Esophagus muscularis mucosa (tissue), 4 donors: ENCODE data around the gene NPY4R2. TPM values are rescaled to one million over a fixed set of nuclear protein-coding genes. Genes with fewer than 3 reads are reported as not detected.
"Not testable (repeated sequence)": the region's sequence is repeated elsewhere in the genome, so short reads cannot be mapped to it uniquely, and the experiment has no call there.

ENCODE experiments used
- DNase-seq: peaks from one replicate; pipeline ENCODE4 v3.0.0-alpha.2; 2017; ENCODE audit errors: extremely low spot score
- H3K27ac ChIP-seq, 4 donors: fragments of 200-600 bp; sonication (generic); replicated peaks in 1 of 4; 1 replicate in 3 of 4; 2 replicates in 1 of 4; pipeline ENCODE4 v1.5.1; 2016 to 2019; ENCODE audit warnings: mild to moderate bottlenecking in 1 of 4
- H3K27me3 ChIP-seq, 4 donors: fragments of 200-600 bp; sonication (generic); one replicate each; pipeline versions ENCODE4 v1.5.1 to v1.6.0; 2016 to 2019
- H3K36me3 ChIP-seq, 4 donors: fragments of 200-600 bp; sonication (generic); one replicate each; pipeline ENCODE4 v1.5.1; 2016 to 2019
- H3K4me1 ChIP-seq, 4 donors: fragments of 200-600 bp; sonication (generic); one replicate each; pipeline ENCODE4 v1.5.1; 2016 to 2019
- H3K4me3 ChIP-seq, 4 donors: fragments of 200-600 bp; sonication (generic); 1 replicate in 2 of 4; 2 replicates in 2 of 4; pipeline ENCODE4 v1.5.1; 2016 to 2019; ENCODE audit warnings: mild to moderate bottlenecking in 4 of 4, moderate library complexity in 1 of 4
- H3K9me3 ChIP-seq, 4 donors: fragments of 200-600 bp; sonication (generic); 1 replicate in 3 of 4; 2 replicates in 1 of 4; pipeline ENCODE4 v1.5.1; 2016 to 2019
- WGBS: methylation state at CpG from one replicate; pipeline ENCODE4 v1.1.5; 2018; 5-methylcytosine and 5-hydroxymethylcytosine counted together
- intact Hi-C: fragments of 100-400 bp; cut with DNase I; formaldehyde crosslinking; loops from one replicate; pipeline ENCODE4 v1.15.1; 2023
- total RNA-seq, 4 donors: library from RNA; depleted of rRNA; stranded (reverse); fragments of >200 nt; gene quantifications; one replicate each; pipeline versions ENCODE4 v1.1.0 to v1.2.1, GENCODE V29; 2016

Gene NPY4R2, protein sequence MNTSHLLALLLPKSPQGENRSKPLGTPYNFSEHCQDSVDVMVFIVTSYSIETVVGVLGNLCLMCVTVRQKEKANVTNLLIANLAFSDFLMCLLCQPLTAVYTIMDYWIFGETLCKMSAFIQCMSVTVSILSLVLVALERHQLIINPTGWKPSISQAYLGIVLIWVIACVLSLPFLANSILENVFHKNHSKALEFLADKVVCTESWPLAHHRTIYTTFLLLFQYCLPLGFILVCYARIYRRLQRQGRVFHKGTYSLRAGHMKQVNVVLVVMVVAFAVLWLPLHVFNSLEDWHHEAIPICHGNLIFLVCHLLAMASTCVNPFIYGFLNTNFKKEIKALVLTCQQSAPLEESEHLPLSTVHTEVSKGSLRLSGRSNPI
- total RNA-seq: not detected

DNA sequence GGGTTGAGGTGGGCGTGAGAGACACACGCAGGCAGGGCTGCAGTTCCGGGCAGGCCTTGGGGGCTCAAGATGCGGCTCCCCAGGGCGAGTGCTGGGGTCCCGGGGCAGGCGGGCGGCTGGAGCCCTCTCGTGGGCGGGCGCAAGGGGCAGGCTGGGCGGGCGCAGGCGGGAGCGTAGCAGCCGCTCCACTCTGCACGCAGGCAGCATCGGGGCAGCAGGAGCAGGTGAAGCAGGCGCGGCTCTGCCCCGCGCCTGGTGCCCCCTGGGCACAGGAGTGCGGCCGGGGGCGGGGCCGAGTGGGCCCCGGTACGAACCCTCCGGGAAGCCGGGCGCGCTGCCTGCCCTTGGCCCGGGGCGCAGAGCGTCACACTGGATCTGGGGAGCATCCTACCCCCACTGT lies at the start of gene NPY4R2:
NPY4R2 (plus strand) TSS at position 188 of the 400 bp plus-strand sequence. CDS start 3,326 bp downstream, outside the sequence.
- H3K27ac ChIP-seq, intact Hi-C loops, H3K4me1 ChIP-seq: not testable (repeated sequence)

DNA sequence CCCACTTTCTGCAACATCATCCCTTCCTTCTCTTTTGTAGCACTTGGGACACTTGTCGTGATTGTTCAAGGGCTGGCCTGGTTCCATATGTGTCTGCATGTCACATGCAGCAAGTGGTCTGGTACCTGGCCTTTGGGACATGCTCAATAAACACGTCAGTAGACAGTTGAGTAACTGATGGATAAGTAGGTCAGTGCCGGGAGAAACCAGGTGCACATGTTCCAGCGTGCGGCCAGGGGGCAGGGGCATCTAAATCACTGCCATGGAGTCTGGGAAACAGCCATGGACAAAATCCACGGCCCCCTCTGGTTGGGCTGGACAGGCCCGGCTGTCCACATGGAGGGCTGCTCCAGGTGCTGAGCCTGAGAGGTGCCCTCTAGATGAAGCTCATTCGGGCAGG lies 47.6 kb upstream of the NPY4R2 start:
- H3K4me1 ChIP-seq, H3K27me3 ChIP-seq, DNase-seq, intact Hi-C loops, H3K27ac ChIP-seq, H3K4me3 ChIP-seq, H3K9me3 ChIP-seq, H3K36me3 ChIP-seq: not testable (repeated sequence)
- no CpG with 5 or more reads among the region's 8 CpGs for WGBS

More for the DNA sequence above, at the start of gene NPY4R2:
- H3K27me3 ChIP-seq, H3K4me3 ChIP-seq, H3K36me3 ChIP-seq, H3K9me3 ChIP-seq, DNase-seq: not testable (repeated sequence)
- no CpG with 5 or more reads among the region's 35 CpGs for WGBS

DNA sequence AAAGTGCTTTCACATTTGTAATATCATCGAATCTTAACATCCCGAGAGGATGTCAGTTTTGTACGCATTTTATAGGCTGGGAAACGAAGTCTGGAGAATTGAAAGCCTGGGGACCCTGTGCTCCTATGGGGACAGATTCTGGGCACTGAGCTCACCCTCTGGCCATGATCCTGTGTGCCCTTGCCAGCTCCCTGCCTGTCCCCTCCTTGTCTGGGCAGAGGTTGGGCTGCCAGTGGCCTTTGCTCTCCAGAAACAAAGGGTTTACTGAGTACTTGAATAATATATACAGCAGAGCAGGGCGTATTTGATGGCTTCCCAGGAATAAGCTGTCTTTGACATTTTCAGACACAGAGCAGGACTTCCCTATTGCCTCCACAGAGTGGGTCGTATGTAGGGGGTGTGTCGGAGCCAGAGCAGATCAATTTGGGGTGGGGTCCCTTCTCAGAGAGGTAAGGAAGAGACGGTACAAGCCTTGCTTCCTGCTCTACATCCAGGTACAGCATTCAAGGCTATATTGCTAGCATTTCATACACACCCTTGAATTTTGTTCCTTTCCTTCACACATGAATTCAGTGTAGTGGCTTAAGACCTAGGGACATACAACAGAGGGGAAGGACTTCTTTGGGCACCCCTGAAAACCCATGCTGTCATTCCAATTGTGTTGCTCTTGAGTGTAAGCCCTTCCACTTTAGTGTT lies 46.8 kb upstream of the NPY4R2 start:
- H3K9me3 ChIP-seq, H3K36me3 ChIP-seq, H3K27ac ChIP-seq, H3K4me1 ChIP-seq, H3K4me3 ChIP-seq, intact Hi-C loops, DNase-seq, H3K27me3 ChIP-seq: not testable (repeated sequence)
- WGBS: 92% methylated on average over 3 of the region's 8 CpGs

DNA sequence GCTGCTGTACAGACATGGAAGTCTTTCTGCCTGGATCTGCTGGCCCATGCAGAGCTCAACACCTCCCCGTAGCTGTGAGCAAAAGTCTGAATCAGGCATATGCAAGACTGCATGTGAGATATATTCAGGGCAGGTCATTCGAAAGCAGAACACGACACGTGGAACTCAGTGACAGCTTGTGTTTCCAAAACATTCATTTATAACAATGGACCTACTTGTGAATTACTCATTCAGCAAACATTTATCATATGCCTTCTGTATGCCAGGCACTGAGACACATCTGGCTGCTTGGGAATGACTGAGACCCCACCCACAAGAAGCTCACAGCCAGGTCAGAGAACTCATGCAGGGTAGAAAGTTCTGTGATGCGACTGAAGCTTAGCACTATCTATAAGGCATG lies 46.2 kb upstream of the NPY4R2 start:
- H3K36me3 ChIP-seq, intact Hi-C loops, H3K4me3 ChIP-seq, H3K4me1 ChIP-seq, H3K27me3 ChIP-seq, H3K9me3 ChIP-seq, DNase-seq, H3K27ac ChIP-seq: not testable (repeated sequence)
- WGBS: no CpG with 5 or more reads among the region's 5 CpGs

DNA sequence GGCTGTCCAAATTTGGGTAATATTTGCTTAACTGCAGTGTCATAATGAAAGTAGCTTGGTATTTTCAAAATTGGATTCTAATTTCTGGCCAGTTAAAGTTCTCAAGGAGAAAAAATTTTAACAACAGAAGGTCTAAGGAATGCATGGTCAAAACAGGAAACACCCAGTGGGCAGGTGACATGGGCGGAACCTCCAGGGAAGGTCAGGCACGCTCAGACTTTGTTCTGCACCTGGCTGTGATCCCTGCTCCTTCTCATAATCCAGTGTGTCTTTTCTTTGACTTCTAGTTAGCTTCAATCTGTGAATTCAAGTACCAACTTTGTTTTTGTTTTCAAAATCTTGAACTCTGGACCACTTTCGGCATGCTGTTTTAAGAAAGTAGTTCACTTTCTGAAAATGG lies 34.2 kb upstream of the NPY4R2 start:
- H3K4me3 ChIP-seq, H3K4me1 ChIP-seq, H3K27me3 ChIP-seq, H3K9me3 ChIP-seq, DNase-seq, H3K36me3 ChIP-seq, intact Hi-C loops, H3K27ac ChIP-seq: not testable (repeated sequence)
- no CpG with 5 or more reads among the region's 3 CpGs for WGBS

DNA sequence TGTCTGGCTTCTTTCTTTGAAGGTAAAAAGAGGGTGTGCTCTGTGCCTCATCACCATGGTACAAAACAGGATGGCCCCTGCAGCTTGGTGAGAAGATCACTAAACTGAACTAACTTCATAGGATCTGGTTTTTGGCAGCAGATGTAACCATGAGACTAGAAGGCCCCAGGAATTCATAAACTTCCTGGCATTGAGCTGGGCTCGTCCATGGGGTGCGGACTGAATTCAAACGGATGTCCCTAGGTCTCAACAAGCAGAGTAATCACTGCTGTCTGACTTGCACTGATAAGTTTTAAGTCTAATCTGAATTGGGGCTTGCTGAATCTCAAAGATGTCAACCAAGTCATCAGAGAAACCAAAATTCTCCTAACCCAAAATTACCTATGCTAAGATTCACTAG lies 33.5 kb upstream of the NPY4R2 start:
- H3K9me3 ChIP-seq, H3K36me3 ChIP-seq, DNase-seq, H3K4me3 ChIP-seq, H3K27me3 ChIP-seq, H3K4me1 ChIP-seq, intact Hi-C loops, H3K27ac ChIP-seq: not testable (repeated sequence)
- WGBS: no CpG with 5 or more reads among the region's 3 CpGs

DNA sequence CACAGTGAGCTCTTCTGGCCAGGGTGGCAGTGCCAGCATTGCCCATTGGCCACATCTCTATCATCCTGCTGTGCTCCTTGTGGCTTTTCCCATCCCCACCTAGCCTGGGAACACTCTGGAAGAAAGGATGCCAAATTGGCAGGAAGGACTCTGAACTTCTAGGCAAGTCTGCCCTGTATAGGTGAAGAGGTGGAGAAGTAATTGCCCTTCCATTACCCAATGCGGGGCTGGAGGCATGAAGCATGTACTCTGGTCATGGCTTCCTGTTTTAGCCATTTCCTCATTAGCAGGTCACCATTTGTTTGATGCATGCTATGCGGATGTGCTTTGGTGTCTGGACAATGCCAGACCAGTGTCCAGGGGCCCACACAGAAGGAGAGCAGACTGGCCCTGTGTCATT lies 32.1 kb upstream of the NPY4R2 start:
- intact Hi-C loops, H3K27me3 ChIP-seq: not testable (repeated sequence)
- no CpG with 5 or more reads among the region's 2 CpGs for WGBS

DNA sequence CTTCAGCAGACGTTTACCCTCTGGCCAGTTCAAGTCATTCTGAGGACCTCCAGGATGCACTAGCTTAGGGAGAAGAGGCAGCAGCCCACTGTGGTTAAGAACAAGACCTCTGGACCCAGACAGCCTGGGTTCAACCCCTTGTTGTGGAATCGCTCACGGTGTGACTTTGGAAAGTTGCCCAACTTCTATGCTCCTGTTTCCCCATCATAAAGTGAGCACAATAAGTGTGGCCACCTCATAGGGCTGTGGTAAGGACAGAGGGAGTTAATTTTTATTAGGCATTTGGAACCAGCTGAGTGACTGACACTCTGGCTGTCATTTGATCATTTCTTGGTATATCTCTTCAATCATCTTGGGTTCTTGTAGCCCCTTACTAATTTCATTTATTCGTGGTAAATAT lies 31.6 kb upstream of the NPY4R2 start:
- H3K36me3 ChIP-seq, H3K4me1 ChIP-seq, H3K27me3 ChIP-seq, DNase-seq, H3K9me3 ChIP-seq, H3K27ac ChIP-seq, intact Hi-C loops, H3K4me3 ChIP-seq: not testable (repeated sequence)
- WGBS: no CpG with 5 or more reads among the region's 4 CpGs

More for the DNA sequence above, 32.1 kb upstream of the NPY4R2 start:
- not testable (repeated sequence) for H3K27ac ChIP-seq, H3K4me3 ChIP-seq, H3K36me3 ChIP-seq, DNase-seq, H3K9me3 ChIP-seq, H3K4me1 ChIP-seq

DNA sequence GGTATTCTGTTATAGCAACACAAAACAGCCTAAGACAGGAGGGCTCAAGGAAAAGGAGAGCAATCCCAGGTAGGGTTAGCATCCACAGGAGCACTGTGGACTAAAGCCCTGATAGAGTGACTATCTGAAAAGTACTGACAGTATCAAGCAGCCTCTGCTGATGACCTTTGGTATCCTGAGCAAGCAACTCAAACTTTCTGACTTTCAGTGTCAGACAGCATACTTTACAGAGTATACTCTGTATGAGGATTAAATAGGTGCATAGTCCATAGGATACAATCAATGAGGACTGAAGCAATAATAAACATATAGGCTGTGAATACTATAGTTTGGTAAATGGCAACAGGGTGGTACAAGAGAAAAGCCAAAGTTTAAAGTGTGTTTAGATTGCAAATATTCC lies 27.7 kb upstream of the NPY4R2 start:
- H3K9me3 ChIP-seq, H3K4me1 ChIP-seq, DNase-seq, H3K36me3 ChIP-seq, H3K27me3 ChIP-seq, intact Hi-C loops, H3K4me3 ChIP-seq, H3K27ac ChIP-seq: not testable (repeated sequence)

DNA sequence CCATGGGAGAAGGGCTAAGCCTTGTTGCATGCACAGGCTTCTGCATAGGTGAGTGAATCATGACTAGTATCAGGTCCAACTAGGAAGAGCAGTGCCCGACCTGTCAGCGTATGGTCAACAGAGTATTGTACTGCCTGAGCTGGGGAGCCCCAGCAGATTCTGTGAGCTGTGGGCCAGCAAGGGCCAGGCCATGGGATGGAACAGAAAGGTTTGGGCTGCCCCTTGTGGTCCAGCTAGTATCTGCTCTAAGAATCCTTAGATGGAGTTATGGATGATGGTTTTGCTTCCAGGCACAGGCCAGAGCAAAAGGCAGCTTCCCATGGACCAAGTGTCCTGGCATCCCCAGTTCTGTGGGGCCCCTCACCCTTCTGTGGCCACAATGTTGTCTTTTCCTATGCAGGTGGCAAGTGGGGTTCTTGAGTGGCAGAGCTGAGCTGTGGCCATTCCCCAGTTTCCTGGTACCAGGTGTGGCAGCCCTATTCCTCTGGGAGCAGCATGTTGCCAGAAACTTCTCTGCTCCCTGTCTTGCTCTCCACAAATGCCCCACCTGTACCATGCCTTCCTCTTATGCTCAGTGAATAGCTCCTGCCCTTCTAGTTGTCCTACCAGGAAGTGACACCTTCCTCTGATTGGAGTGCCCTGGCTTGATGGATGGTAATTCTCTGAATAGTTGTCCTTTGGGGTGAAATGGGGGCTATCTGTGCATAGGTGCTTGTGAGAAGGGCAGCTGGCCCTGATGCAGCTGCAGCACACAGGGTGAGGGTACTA lies 25.8 kb upstream of the NPY4R2 start:
- no CpG with 5 or more reads among the region's 2 CpGs for WGBS
- H3K9me3 ChIP-seq, H3K27ac ChIP-seq, intact Hi-C loops, H3K4me1 ChIP-seq, H3K27me3 ChIP-seq, DNase-seq, H3K4me3 ChIP-seq, H3K36me3 ChIP-seq: not testable (repeated sequence)

DNA sequence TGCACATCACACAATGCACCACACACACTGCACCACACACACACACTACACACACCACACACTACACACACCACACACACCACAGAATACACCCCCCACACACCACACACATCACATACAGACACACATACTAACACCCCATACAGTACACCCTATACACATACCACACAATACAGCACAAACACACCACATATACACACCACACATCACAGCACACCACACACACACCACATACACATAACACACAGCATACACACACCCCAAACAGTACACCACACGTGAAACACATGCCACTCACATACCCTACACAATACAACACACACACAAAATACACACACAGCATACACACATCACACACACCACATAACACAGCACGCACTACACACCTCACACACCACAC lies 23.9 kb upstream of the NPY4R2 start:
- H3K27me3 ChIP-seq, H3K4me3 ChIP-seq, DNase-seq, H3K27ac ChIP-seq, H3K9me3 ChIP-seq, intact Hi-C loops, H3K4me1 ChIP-seq, H3K36me3 ChIP-seq: not testable (repeated sequence)
- 87% methylated on average over 2 of the region's 2 CpGs for WGBS

DNA sequence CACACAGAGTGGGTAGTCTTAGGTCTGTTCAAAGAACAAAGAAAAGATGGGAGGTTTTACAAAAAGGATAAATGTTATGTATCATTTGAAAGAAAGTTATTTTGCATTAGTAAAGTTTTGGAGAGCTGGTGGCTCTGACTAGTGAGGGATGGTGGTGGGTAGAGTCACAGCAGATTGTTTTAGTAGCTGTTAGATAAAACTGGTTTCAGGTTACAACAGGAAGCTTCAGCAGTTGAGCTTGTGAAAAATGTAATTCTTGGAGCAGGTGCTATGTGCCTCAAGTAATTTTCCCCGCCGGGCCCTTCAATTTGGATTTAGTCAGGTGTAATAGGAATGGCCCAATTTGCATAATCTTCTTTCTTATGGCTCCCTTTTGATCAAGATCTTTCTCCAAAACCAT lies 20.6 kb upstream of the NPY4R2 start:
- no CpG with 5 or more reads among the region's 2 CpGs for WGBS
- H3K4me1 ChIP-seq: not testable (repeated sequence)

More for the DNA sequence above, 20.6 kb upstream of the NPY4R2 start:
- intact Hi-C loops, H3K36me3 ChIP-seq, H3K9me3 ChIP-seq, H3K27ac ChIP-seq, H3K27me3 ChIP-seq, DNase-seq, H3K4me3 ChIP-seq: not testable (repeated sequence)
